ENCODE data around the gene AGMO. TPM values are rescaled to one million over a fixed set of nuclear protein-coding genes. Genes with fewer than 3 reads are reported as not detected.

Gene AGMO
- polyA plus RNA-seq, 4 donors = 2.5 to 23.0 (median 9.9) TPM

DNA sequence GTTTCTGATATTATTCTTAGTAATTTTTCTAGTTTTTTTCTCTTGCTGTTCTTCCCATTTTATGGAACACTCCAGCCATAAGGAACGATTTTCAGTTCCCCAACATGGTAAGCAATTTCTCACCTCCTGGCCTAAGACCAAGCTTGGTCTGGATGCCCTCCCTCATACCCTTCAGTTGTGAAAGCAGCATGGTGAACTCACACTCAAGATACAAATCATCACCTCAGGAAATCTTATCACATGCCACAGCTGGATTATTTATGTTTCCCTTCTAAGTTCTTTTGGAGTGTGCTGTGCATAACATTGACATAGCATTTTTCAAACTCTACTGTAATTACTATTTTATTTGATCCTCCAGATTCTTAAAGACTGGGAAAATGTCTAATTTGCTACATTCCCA is 216.6 kb downstream of the AGMO start:
- Histone ChIP-seq H3K27me3 (ENCODE audit: control insufficient read depth in 3 of 3, insufficient read depth in 3 of 3, low read length in 3 of 3) (no peaks in the 10 kb centered on the region), H3K36me3 (ENCODE audit: control insufficient read depth in 3 of 3, insufficient read depth in 2 of 3, low read depth in 1 of 3, low read length in 3 of 3) (no peaks in the 10 kb centered on the region), H3K4me3 (ENCODE audit: low read depth in 1 of 3, low read length in 3 of 3) (no peak overlapping the region), H3K27ac (ENCODE audit: low read depth in 1 of 3, low read length in 2 of 3) (no peak overlapping the region), H3K4me1 (ENCODE audit: control insufficient read depth in 3 of 3, insufficient read depth in 2 of 3, low read depth in 1 of 3, low read length in 2 of 3) (no peaks in the 10 kb centered on the region), H3K9me3 (ENCODE audit: control insufficient read depth in 2 of 2, insufficient read depth in 1 of 2, low read depth in 1 of 2, low read length in 1 of 2) (peaks cover 1 to 7% of the 10 kb centered on the region in 2 donors)
- no peak for DNase-seq
- no peak for FAIRE-seq
- 46 to 65% (median 53%) methylated on average over 1 of the region's 1 CpG for WGBS, 3 donors

DNA sequence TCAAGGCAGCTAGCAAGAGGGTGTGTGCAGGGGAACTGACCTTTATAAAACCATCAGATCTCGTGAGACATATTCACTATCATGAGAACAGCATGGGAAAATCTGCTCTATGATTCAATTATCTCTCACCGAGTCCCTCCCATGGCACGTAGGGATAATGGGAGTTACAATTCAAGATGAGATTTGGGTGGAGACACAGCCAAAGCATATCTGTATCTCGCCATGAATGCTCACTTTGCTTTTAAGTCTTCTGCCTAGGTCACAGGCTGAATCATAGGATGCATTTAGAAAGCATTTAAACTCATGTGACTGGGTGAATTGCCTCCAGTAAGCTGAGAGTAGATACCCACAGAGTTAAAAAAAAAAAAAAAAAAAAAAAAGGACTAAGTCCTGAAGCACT is 220.0 kb downstream of the AGMO start:
- Histone ChIP-seq H3K27ac (ENCODE audit: low read depth in 1 of 3, low read length in 2 of 3) (no peak overlapping the region), H3K36me3 (ENCODE audit: control insufficient read depth in 3 of 3, insufficient read depth in 2 of 3, low read depth in 1 of 3, low read length in 3 of 3) (no peaks in the 10 kb centered on the region), H3K4me3 (ENCODE audit: low read depth in 1 of 3, low read length in 3 of 3) (no peak overlapping the region), H3K4me1 (ENCODE audit: control insufficient read depth in 3 of 3, insufficient read depth in 2 of 3, low read depth in 1 of 3, low read length in 2 of 3) (no peaks in the 10 kb centered on the region), H3K27me3 (ENCODE audit: control insufficient read depth in 3 of 3, insufficient read depth in 3 of 3, low read length in 3 of 3) (no peaks in the 10 kb centered on the region), H3K9me3 (ENCODE audit: control insufficient read depth in 2 of 2, insufficient read depth in 1 of 2, low read depth in 1 of 2, low read length in 1 of 2) (peaks cover 1 to 7% of the 10 kb centered on the region in 2 donors)
- DNase-seq (no peak), FAIRE-seq (no peak)
- 68 to 80% (median 78%) methylated on average over 4 of the region's 4 CpGs for WGBS, 3 donors

DNA sequence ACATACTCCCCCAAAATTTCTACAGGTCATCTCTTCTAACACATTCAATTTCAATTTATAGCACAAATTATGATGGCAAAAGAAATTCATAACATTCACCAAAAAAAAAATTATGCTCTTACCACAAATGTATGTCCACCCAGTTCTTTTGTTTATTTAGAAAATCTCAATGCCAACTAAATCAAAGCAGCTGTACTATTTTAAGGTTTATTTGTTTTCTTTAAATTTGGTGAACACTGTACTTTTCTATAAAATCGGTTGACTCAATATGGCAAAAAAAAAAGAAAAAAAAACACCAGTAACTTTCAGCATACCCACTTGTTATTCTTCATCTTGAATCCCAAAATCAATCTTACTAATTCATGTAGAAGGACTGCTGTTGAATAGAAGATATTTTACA is 225.7 kb downstream of the AGMO start:
- 87 to 92% (median 89%) methylated on average over 1 of the region's 1 CpG for WGBS, 3 donors
- no peaks in the 10 kb centered on the region for H3K36me3 ChIP-seq (ENCODE audit: control insufficient read depth in 3 of 3, insufficient read depth in 2 of 3, low read depth in 1 of 3, low read length in 3 of 3)
- no peak for FAIRE-seq
- no peak overlapping the region for H3K4me3 ChIP-seq (ENCODE audit: low read depth in 1 of 3, low read length in 3 of 3)
- no peak for DNase-seq
- no peaks in the 10 kb centered on the region for H3K27me3 ChIP-seq (ENCODE audit: control insufficient read depth in 3 of 3, insufficient read depth in 3 of 3, low read length in 3 of 3)
- no peak overlapping the region for H3K27ac ChIP-seq (ENCODE audit: low read depth in 1 of 3, low read length in 2 of 3)
- peaks cover 1 to 7% of the 10 kb centered on the region in 2 donors for H3K9me3 ChIP-seq (ENCODE audit: control insufficient read depth in 2 of 2, insufficient read depth in 1 of 2, low read depth in 1 of 2, low read length in 1 of 2)
- H3K4me1 ChIP-seq (ENCODE audit: control insufficient read depth in 3 of 3, insufficient read depth in 2 of 3, low read depth in 1 of 3, low read length in 2 of 3) = no peaks in the 10 kb centered on the region

DNA sequence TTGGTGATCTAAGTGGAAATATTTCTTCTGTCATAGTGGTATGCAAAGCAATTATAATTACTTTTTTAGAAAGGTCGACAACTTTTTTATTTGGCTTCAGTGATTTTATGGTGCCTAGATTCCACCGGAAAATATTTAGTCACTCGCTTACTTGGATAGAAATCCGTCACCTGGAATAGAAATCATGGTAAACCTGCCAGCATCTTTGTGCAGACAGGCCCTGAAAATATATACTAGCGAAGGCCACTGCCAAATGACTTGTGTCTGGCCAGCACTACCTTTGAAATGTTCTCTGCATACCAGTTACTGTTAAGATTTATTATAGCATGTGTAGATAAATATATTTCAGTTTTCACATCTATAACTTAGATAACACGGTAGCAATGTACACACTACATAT is 226.4 kb downstream of the AGMO start:
- Histone ChIP-seq H3K4me1 (ENCODE audit: control insufficient read depth in 3 of 3, insufficient read depth in 2 of 3, low read depth in 1 of 3, low read length in 2 of 3) (no peaks in the 10 kb centered on the region), H3K4me3 (ENCODE audit: low read depth in 1 of 3, low read length in 3 of 3) (no peak overlapping the region), H3K27me3 (ENCODE audit: control insufficient read depth in 3 of 3, insufficient read depth in 3 of 3, low read length in 3 of 3) (no peaks in the 10 kb centered on the region), H3K27ac (ENCODE audit: low read depth in 1 of 3, low read length in 2 of 3) (no peak overlapping the region), H3K36me3 (ENCODE audit: control insufficient read depth in 3 of 3, insufficient read depth in 2 of 3, low read depth in 1 of 3, low read length in 3 of 3) (no peaks in the 10 kb centered on the region), H3K9me3 (ENCODE audit: control insufficient read depth in 2 of 2, insufficient read depth in 1 of 2, low read depth in 1 of 2, low read length in 1 of 2) (peaks cover 0 to 3% of the 10 kb centered on the region in 2 donors)
- 79 to 83% (median 80%) methylated on average over 6 of the region's 6 CpGs for WGBS, 3 donors
- FAIRE-seq = no peak
- DNase-seq = no peak

DNA sequence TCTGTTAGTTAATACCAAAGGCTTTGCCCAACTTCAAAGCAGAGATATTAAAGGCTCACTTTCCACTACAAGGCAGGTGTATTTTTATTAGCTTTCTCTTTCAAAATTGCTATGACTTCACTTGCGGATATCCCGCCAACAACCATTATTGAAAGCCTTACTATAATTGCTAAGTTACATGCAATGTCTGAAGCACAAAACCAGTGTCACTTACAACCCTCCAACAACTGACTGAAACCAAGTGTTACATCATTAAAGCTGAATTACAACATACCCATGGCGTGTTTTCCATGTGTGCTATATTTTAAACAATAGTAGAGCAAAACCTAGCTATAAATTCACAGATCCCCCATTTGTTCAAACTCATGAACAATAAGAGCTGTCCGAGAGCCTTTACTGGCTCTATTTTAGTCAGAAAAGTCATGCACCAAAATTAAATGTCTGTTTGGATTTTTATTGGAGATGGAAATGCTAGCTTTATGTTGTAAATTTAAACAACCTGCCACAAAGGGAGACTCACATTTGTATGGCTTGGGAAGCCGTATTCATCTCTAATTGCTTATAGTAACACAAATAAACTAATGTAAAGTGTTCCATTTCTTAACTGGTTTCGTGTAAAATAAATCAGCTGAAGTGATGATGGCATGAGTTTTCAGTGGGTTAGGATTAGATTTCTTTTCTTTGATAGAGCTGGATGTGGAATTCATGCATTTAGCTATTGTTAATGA is 227.1 kb downstream of the AGMO start:
- WGBS, 3 donors = 57 to 72% (median 68%) methylated on average over 6 of the region's 6 CpGs
- no peaks in the 10 kb centered on the region for H3K9me3 ChIP-seq (ENCODE audit: control insufficient read depth in 2 of 2, insufficient read depth in 1 of 2, low read depth in 1 of 2, low read length in 1 of 2)
- H3K36me3 ChIP-seq (ENCODE audit: control insufficient read depth in 3 of 3, insufficient read depth in 2 of 3, low read depth in 1 of 3, low read length in 3 of 3) = no peaks in the 10 kb centered on the region
- H3K4me1 ChIP-seq (ENCODE audit: control insufficient read depth in 3 of 3, insufficient read depth in 2 of 3, low read depth in 1 of 3, low read length in 2 of 3) = no peaks in the 10 kb centered on the region
- H3K4me3 ChIP-seq (ENCODE audit: low read depth in 1 of 3, low read length in 3 of 3) = no peak overlapping the region
- H3K27ac ChIP-seq (ENCODE audit: low read depth in 1 of 3, low read length in 2 of 3) = no peak overlapping the region
- FAIRE-seq (no peak), DNase-seq (no peak)
- H3K27me3 ChIP-seq (ENCODE audit: control insufficient read depth in 3 of 3, insufficient read depth in 3 of 3, low read length in 3 of 3) = no peaks in the 10 kb centered on the region

DNA sequence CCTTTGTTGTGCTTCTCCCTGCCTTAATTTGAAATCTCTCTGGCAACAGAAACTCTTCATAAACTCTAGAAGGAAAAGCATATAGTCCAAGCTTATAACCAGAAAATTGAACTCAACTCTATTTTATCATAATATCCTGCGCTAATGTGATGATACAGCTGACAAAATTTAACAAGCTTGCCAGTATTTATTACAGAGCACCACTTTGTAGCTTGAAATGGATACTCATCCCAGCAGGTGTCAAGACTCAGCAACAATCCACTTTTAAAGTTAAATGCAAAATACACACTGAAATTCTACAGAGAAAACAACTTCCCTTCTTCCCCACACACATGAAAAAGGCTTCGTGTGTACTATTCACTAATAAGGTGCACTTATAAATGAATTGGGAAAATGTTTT is 228.9 kb downstream of the AGMO start:
- DNase-seq = no peak
- FAIRE-seq = no peak
- Histone ChIP-seq H3K27me3 (ENCODE audit: control insufficient read depth in 3 of 3, insufficient read depth in 3 of 3, low read length in 3 of 3) (no peaks in the 10 kb centered on the region), H3K27ac (ENCODE audit: low read depth in 1 of 3, low read length in 2 of 3) (no peak overlapping the region), H3K36me3 (ENCODE audit: control insufficient read depth in 3 of 3, insufficient read depth in 2 of 3, low read depth in 1 of 3, low read length in 3 of 3) (no peaks in the 10 kb centered on the region), H3K4me3 (ENCODE audit: low read depth in 1 of 3, low read length in 3 of 3) (no peak overlapping the region), H3K9me3 (ENCODE audit: control insufficient read depth in 2 of 2, insufficient read depth in 1 of 2, low read depth in 1 of 2, low read length in 1 of 2) (no peaks in the 10 kb centered on the region), H3K4me1 (ENCODE audit: control insufficient read depth in 3 of 3, insufficient read depth in 2 of 3, low read depth in 1 of 3, low read length in 2 of 3) (no peaks in the 10 kb centered on the region)
- 83 to 88% (median 84%) methylated on average over 2 of the region's 2 CpGs for WGBS, 3 donors

DNA sequence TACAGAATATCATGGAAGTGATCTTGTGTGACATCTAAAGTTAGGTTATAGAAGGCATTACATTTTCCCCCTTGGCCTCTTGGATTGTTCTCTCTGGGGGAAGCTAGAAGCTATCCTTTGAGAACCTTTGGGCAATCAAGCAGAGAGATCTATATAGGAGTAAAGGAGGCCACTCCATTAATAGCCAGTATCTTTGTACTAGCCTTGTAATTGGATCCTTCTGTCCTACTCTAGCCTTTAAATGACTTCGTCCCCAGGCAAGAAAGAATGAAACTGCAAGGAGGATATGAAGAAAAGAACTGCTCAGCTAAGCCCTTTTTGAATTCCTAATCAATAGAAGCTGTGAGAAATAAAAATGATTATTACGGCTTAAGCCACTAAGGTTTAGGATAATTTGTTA is 230.9 kb downstream of the AGMO start:
- FAIRE-seq (no peak), DNase-seq (no peak)
- no peaks in the 10 kb centered on the region for H3K27me3 ChIP-seq (ENCODE audit: control insufficient read depth in 3 of 3, insufficient read depth in 3 of 3, low read length in 3 of 3)
- 80 to 82% (median 80%) methylated on average over 2 of the region's 2 CpGs for WGBS, 3 donors
- H3K4me1 ChIP-seq (ENCODE audit: control insufficient read depth in 3 of 3, insufficient read depth in 2 of 3, low read depth in 1 of 3, low read length in 2 of 3) = no peaks in the 10 kb centered on the region
- no peaks in the 10 kb centered on the region for H3K36me3 ChIP-seq (ENCODE audit: control insufficient read depth in 3 of 3, insufficient read depth in 2 of 3, low read depth in 1 of 3, low read length in 3 of 3)
- no peak overlapping the region for H3K27ac ChIP-seq (ENCODE audit: low read depth in 1 of 3, low read length in 2 of 3)
- no peak overlapping the region for H3K4me3 ChIP-seq (ENCODE audit: low read depth in 1 of 3, low read length in 3 of 3)
- H3K9me3 ChIP-seq (ENCODE audit: control insufficient read depth in 2 of 2, insufficient read depth in 1 of 2, low read depth in 1 of 2, low read length in 1 of 2) = no peaks in the 10 kb centered on the region

DNA sequence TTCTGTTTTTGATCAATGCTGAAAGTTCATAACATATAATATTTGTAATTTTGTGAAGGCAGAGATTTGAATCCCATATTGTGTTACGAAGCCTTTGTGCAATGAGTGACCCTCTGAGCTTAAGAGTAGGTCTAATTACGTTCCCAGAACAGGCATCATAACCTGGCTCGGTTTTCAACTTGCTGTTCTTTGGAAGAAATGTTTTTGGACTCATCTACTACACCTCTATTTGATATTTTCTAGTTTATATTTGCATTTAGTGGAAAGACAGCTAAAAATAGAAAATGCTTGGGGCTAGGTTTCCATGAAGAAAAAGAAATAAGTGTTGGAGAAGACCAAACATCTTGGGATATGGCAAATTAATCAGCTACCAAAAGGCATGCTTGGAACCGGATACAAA is 234.8 kb downstream of the AGMO start:
- DNase-seq = no peak
- Histone ChIP-seq H3K36me3 (ENCODE audit: control insufficient read depth in 3 of 3, insufficient read depth in 2 of 3, low read depth in 1 of 3, low read length in 3 of 3) (no peaks in the 10 kb centered on the region), H3K27ac (ENCODE audit: low read depth in 1 of 3, low read length in 2 of 3) (no peak overlapping the region), H3K4me3 (ENCODE audit: low read depth in 1 of 3, low read length in 3 of 3) (no peak overlapping the region), H3K9me3 (ENCODE audit: control insufficient read depth in 2 of 2, insufficient read depth in 1 of 2, low read depth in 1 of 2, low read length in 1 of 2) (peaks cover 0 to 3% of the 10 kb centered on the region in 2 donors), H3K4me1 (ENCODE audit: control insufficient read depth in 3 of 3, insufficient read depth in 2 of 3, low read depth in 1 of 3, low read length in 2 of 3) (no peaks in the 10 kb centered on the region), H3K27me3 (ENCODE audit: control insufficient read depth in 3 of 3, insufficient read depth in 3 of 3, low read length in 3 of 3) (no peaks in the 10 kb centered on the region)
- FAIRE-seq = no peak
- WGBS, 3 donors = 71 to 87% (median 71%) methylated on average over 4 of the region's 4 CpGs

DNA sequence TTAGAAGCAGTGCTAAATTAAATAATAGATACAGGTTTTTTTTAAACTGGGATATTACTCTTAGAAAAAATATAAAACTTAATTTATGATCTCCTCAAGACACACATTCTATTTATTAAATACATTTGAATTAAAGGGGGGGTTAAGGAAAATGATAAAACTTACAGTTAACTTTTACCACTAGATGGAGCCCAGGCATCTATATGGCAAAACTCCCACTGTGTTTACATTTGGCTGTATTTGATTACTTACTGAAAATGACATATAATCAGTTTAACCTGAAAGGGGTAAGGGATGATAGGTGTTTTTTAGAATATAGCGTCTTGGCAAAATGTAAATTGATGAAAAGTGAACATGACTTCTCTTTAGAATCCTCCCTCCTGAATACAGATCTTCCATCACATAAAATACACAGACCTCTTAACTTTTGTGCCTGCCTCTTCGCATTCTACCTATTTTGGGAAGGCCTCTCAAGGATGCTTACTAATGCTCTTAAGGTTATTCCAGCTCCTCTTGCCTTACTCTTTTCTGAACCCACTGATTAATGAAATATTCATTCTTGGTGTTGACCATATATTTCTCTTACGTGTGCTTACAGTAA is 235.7 kb downstream of the AGMO start:
- DNase-seq = peak; percentile 20 to 26
- WGBS, 3 donors = 53 to 59% (median 57%) methylated on average over 3 of the region's 3 CpGs
- Histone ChIP-seq H3K27me3 (ENCODE audit: control insufficient read depth in 3 of 3, insufficient read depth in 3 of 3, low read length in 3 of 3) (no peaks in the 10 kb centered on the region), H3K4me1 (ENCODE audit: control insufficient read depth in 3 of 3, insufficient read depth in 2 of 3, low read depth in 1 of 3, low read length in 2 of 3) (no peaks in the 10 kb centered on the region), H3K36me3 (ENCODE audit: control insufficient read depth in 3 of 3, insufficient read depth in 2 of 3, low read depth in 1 of 3, low read length in 3 of 3) (no peaks in the 10 kb centered on the region), H3K4me3 (ENCODE audit: low read depth in 1 of 3, low read length in 3 of 3) (no peak overlapping the region), H3K9me3 (ENCODE audit: control insufficient read depth in 2 of 2, insufficient read depth in 1 of 2, low read depth in 1 of 2, low read length in 1 of 2) (peaks cover 0 to 3% of the 10 kb centered on the region in 2 donors), H3K27ac (ENCODE audit: low read depth in 1 of 3, low read length in 2 of 3) (no peak overlapping the region)
- FAIRE-seq = no peak

All from small intestine (tissue), 7 donors.